GM19395 (cell line): ENCODE data around the gene SFTPA1.
"Not testable (repeated sequence)": the region's sequence is repeated elsewhere in the genome, so short reads cannot be mapped to it uniquely, and the experiment has no call there.

ENCODE experiments used
- ATAC-seq: cut with Tn5 transposase; IDR thresholded peaks from one replicate; pipeline ENCODE4 v1.9.1; 2021; ENCODE audit warnings: mild to moderate bottlenecking, moderate library complexity; ENCODE audit not compliant: unreplicated experiment

Gene SFTPA1

GRCh38 chr10:79610601-79611191, at the start of gene SFTPA1:
Gene SFTPA1, plus strand, starts transcription at chr10:79610939. Its CDS starts 887 bp downstream, at chr10:79611826.
- ATAC-seq: no peak

- ATAC-seq: no peak
Observed at GRCh38 chr10:79561257-79561656, 49.5 kb upstream of the SFTPA1 start.

GRCh38 chr10:79562135-79562756, 48.5 kb upstream of the SFTPA1 start:
- peak; percentile 88 for ATAC-seq

- no peak for ATAC-seq
Observed at GRCh38 chr10:79563426-79563825, 47.3 kb upstream of the SFTPA1 start.

GRCh38 chr10:79570624-79571023, 40.1 kb upstream of the SFTPA1 start:
- not testable (repeated sequence) for ATAC-seq

GRCh38 chr10:79579361-79579760, 31.4 kb upstream of the SFTPA1 start:
- ATAC-seq: no peak

- no peak for ATAC-seq
Observed at GRCh38 chr10:79581044-79581443, 29.7 kb upstream of the SFTPA1 start.

- no peak for ATAC-seq
Observed at GRCh38 chr10:79582096-79582495, 28.6 kb upstream of the SFTPA1 start.

GRCh38 chr10:79582954-79583353, 27.8 kb upstream of the SFTPA1 start:
- ATAC-seq: not testable (repeated sequence)

- no peak for ATAC-seq
Observed at GRCh38 chr10:79583488-79584024, 27.2 kb upstream of the SFTPA1 start.

- no peak for ATAC-seq
Observed at GRCh38 chr10:79585870-79586527, 24.7 kb upstream of the SFTPA1 start.

GRCh38 chr10:79586933-79587332, 23.8 kb upstream of the SFTPA1 start:
- ATAC-seq: no peak

GRCh38 chr10:79588800-79589199, 21.9 kb upstream of the SFTPA1 start:
- no peak for ATAC-seq

- ATAC-seq: no peak
Observed at GRCh38 chr10:79593377-79593776, 17.4 kb upstream of the SFTPA1 start.

GRCh38 chr10:79594565-79594964, 16.2 kb upstream of the SFTPA1 start:
- not testable (repeated sequence) for ATAC-seq

- no peak for ATAC-seq
Observed at GRCh38 chr10:79595510-79595909, 15.2 kb upstream of the SFTPA1 start.

GRCh38 chr10:79599644-79600043, 11.1 kb upstream of the SFTPA1 start:
- not testable (repeated sequence) for ATAC-seq

GRCh38 chr10:79601939-79602338, 8.8 kb upstream of the SFTPA1 start:
- ATAC-seq: no peak

- no peak for ATAC-seq
Observed at GRCh38 chr10:79602953-79603352, 7.8 kb upstream of the SFTPA1 start.

- ATAC-seq: no peak
Observed at GRCh38 chr10:79604294-79604693, 6.4 kb upstream of the SFTPA1 start.

GRCh38 chr10:79605308-79605707, 5.4 kb upstream of the SFTPA1 start:
- ATAC-seq: no peak
